COR-L47 (cell line): ENCODE measurements around the gene C2CD4D.

Source experiments
- DNase-seq: peaks from one replicate; lab custom pipeline; 2025; lab: John Stamatoyannopoulos, UW

C2CD4D gene

DNA sequence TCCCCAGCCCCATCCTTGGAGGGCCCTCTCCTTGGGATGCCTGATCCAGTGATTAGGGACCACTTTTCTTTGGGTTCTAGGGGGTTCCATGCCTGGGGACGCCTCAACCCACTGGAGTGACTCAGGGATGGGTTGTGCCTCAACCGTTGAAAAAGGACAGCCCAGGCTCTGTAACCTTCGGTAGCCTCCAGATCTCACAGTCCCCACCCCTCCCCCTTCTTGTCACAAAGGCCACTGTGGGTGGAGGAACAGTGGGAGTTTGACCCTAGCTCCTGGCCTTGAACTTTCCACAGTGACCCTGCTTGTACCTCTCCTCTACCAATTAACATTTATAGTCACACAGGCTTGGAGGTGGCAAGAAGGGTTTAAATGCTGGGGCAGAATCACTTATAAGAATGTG, 5.4 kb downstream of the C2CD4D start:
- DNase-seq: no peak

GRCh38 chr1:151833172-151833900, 6.3 kb downstream of the C2CD4D start:
- no peak for DNase-seq

DNA sequence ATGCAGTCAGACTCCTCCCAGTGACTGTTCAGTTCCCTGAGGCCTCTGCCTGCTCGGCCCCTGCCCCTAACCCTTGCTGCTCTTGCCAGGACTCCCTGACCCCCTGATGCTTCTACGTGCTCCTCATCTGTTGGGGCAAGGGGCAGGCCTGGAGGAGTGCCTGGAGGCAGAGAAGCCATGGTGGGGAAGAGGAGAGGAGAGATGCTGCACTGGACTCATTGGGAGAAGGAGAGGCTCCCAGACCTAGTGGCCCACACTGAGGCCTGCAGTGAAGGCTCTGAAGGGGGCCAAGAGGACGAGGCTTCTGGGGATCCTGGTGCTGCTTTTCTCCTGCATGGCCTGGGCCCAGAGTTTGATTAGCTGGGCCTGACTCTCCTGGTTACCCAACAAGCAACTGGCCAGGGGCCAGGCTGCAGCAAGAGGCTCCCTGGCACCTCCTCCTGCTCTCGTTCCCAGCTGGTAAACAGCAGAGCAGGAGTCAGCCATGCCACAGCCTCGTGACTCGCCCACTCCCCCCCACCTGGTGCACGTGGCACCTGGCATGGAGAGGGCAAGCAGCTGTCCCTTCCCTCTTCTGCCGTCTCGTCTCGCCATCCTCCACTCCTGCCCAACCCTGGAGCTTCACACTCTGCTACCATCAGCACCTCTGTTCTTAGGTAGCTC, 7.2 kb downstream of the C2CD4D start:
- peak; percentile 80 for DNase-seq

GRCh38 chr1:151831605-151832004, 8.0 kb downstream of the C2CD4D start, which contains the start of gene RORC:
TSS of gene RORC (minus strand) at chr1:151831802. CDS start at chr1:151831764, 38 bp downstream.
- DNase-seq: no peak

DNA sequence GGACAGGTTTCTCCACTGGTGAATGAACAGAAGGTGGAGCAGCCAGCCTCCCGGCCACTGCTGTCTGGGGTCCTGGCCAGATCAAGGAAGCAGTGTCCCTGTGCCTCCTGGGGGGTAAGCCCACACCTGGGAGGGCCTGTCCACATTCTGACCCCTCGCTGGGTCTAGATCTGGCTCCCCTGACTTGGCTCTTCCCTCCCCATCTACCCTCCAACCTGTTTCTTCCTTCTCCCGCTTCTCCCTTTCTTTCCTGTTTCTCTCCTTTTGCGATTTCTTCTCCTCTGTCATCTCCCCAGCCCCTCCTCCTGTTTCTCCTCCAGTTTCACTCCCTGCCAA, 8.4 kb downstream of the C2CD4D start:
- no peak for DNase-seq

DNA sequence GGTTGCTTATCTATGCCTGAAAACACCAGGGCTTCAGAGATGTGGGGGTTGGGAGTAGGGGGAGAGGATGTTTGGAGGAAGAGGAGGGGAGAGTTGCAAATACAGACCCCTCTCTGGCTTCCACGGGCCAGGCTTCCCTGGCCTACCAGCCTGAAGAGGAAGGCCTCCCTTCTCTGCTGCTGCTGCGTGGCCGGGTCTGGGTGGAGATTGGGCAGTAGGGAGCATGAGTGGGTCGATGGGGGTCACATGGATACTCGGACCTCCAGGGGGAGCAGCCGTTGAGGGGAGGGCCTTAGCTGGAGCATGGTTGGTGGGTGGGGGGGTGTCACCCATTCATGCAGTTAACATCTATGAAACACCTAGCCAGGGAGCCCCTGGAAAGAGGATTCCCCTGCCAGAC, 9.6 kb downstream of the C2CD4D start:
- DNase-seq: no peak

DNA sequence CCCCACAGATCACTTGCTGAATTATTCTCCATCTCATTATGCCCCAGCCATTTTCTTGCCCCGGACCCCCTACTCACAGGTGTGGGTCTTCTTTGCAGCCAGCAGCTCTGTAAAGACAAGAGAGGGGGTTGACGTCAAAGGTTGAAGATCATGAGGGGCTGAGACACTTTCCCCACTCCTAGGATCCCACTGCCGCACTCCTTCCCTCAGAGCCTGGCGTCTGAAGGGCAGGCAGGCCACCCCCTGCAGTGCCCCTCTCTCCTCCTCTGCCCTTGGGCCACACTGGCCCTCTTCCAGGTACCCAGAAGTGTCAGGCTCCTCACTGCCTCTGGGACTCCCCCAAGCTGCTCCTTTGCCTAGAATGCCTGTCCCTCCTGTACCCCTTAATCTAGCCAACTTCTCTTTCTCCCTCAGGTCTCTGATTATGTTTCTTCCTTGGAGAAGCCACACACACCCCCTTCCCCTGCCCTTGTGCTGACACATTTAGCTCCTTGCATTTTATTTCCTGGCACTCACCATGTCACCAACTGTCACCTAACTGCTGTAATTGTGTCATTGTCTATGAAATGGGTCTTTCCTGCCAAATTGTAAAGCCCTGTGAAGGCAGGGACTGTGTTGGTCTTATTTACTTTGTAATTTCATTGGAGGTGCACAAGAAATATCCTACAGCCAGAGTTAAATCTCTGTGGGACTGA, 10.1 kb downstream of the C2CD4D start:
- DNase-seq: no peak

DNA sequence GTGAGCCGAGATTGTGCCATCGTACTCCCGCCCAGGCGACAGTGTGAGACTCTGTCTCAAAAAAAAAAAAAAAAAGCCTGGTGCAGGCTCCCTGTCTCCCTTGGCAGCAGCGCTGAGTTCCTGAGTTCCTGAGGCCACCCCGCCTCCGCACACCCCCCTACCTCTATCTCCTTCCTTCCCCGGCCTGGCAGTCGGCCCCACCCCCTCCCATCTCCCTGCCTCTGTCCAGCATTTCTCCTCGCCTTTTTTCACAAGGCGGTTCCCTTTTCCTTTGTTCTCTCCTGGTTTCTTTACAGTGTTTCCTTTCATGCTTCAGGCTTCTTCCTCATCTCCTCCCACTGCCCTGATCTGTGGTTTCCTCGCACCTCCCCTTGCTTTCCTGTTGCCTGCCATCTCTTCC, 10.7 kb downstream of the C2CD4D start:
- DNase-seq: no peak

- no peak for DNase-seq
Observed at GRCh38 chr1:151827853-151828252, 11.8 kb downstream of the C2CD4D start.

- DNase-seq: no peak
Observed at GRCh38 chr1:151825751-151826660, 13.6 kb downstream of the C2CD4D start.

DNA sequence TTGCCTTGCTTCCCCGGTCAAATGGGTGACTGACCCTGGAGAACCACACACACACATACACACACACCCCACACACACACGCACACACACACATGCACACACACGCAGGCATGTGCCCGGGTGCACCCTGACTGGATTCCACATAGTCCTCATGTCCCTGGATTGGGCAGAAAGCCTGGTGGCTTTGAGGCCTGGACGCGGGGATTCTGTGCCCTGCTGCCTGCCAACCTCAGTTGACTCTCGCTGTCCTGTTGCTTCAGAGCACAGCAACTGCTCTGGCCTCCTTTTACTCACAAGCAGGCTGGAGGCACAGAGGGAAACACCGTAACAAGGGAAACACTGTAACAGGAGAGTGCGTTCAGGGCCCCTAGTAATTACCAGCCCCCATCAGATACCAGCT, 14.4 kb downstream of the C2CD4D start:
- DNase-seq: no peak

DNA sequence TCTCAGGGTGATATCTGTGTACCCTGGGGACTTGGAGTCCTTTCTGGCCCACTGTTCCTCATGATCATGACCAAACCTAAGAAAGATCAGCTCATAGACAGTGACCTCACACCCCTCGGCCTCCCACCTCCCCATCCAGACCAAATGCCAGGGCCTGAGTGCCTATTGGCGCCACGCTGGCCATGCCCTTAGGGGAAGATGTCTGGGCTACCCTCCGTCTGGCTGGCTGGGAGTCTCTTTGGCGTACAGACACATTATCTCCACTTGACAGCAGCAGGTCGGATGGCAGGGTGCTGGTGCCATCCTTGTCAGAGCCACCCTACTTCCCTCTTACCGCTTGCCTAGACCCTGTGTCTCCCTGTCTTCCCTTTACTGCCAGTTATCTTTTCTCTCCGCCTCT, 16.4 kb downstream of the C2CD4D start:
- no peak for DNase-seq

DNA sequence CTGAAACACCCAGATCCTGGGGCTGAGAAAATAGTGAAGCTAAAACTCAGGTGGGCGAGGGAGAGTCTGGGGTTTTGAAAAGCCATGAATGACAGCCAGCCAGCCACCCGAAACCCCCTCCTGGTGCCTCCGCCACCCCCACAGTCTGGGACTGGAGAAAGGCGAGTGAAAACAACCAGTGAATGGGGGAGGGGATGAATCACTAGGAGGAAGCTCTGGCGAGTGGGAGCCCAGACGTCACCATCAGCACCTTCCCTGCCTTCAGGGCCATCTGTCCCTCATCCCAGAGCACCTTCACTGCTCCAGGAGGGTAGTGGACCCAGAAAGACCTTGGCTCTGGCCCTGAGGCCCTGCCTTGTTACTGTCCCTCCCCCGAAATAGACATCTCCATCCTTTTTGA, 17.2 kb downstream of the C2CD4D start:
- DNase-seq: no peak

- no peak for DNase-seq
Observed at GRCh38 chr1:151820940-151821339, 18.7 kb downstream of the C2CD4D start.

DNA sequence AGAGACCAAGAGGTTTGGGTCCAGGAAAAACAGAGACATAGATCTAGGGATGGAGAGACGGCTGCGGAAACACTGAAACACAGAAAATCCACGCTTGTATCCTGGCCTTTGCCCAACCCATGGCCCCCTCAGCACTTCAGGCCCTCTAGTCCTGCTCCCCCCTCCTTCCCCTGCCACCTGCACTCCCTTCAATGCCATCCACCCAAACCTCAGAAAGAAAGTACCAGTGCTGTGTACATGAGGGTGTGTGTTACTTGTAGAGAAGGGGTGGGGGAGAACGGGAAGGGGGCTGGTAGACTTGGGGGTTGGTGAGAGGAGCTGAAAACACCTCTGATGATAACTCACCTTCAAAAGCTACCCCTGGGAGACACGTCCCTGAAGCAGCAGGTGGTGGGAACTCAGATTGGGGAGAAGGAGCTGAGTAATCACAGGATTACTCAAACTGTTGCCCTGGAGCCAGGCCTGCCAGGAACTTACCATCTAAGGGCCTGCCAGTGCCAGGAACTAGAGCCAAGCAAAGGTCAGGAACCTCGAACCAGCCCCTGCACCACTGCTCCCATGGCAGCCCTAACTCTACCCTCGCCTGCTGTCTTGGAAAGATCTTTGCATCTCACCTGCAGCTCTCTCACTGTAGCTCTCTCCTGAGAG, 19.5 kb downstream of the C2CD4D start:
- no peak for DNase-seq

- DNase-seq: no peak
Observed at GRCh38 chr1:151819227-151819835, 20.3 kb downstream of the C2CD4D start.

DNA sequence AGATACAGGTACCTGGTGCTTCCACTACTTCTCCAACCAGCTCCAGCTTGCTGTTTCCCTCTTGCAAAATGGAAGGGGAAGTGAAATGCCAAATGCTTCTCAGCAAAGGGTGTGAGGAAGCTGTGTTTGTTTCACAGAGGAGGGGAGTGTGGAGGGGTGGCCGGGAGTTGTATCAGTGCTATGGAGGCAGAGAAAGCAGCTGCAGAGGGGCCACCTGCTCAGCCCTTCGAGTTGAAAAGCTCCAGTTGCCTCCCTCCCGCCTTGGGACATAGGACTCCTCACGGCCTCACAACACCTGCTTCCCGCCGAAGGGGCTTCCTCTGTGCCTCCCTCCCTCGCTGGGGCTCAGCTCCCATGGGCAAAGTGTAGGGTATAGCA, 22.3 kb downstream of the C2CD4D start:
- no peak for DNase-seq

DNA sequence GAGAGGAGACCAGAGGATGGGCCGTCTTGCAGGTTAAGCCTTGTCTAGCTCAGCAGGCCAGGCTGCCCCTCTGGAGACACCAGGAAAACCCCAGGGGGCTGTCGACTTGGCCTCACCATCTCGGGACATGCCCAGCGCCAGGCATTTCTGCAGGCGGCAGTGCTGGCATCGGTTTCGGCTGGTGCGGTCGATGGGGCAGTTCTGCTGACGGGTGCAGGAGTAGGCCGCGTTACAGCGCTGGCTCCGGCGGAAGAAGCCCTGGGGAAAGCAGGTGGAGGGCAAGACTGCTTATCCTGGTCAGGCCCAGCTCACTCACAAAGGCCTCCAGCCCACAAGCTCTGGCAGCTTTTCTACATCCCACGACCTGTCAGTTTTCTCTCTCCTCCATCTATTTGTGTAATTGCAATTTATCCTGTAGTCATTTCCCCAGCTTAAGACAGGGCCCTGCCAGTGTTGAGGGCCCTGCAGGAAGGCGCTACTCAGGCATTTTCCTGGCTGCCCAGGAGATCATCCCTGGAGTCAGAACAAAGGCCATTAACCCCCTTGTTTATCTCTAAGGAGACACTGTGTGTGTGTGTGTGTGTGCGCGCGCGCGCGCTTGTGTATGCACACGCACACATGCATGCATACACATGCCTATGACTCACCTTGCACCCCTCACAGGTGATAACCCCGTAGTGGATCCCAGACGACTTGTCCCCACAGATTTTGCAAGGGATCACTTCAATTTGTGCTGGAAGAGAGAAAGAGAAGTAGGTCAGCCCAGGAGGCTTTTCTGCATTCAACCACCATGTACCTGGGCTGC, 22.9 kb downstream of the C2CD4D start:
- no peak for DNase-seq

- DNase-seq: no peak
Observed at GRCh38 chr1:151815716-151816327, 23.8 kb downstream of the C2CD4D start.

- no peak for DNase-seq
Observed at GRCh38 chr1:151814971-151815545, 24.6 kb downstream of the C2CD4D start.
